NCI-H1417 (cell line): ENCODE measurements around the gene PPP1R12C.
A peak's percentile ranks its signal among the peaks of the same experiment; 100 is the strongest.

Experiments used
- DNase-seq, 3 experiments: peaks; one replicate each; lab custom pipeline; 2025; lab: John Stamatoyannopoulos, UW

PPP1R12C gene

DNA sequence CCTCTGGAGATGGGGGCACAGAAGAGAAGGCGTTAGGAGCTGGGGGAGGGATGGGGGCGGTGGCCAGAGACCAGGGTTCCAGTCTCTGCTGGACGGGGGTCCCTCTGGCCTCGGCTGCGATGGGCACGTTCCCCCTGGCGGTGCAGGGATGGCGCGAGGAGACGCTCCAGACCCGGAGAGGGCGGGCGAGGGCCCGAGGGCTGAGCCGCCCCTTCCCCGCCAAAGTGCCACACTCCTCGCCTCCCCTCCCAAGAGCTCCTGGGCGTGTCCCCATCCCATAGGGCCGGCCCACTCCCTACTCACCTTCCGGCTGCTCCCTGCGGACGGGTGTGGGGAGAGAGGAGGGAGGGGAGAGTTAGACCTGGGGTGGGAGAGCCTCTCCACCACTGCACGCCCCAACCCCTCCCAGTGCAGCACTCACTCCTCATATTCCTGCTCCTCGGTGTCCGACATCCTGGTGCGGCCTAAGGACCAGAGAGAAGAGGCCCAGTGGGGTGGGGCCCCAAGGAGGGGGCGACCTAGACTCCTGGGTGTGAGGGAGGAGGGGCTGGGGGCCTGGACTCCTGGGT, 29.4 kb upstream of the PPP1R12C start:
- DNase-seq, result peak; percentile 25 to 84 (median 77)

GRCh38 chr19:55146078-55146704, 28.8 kb upstream of the PPP1R12C start:
- peak; percentile 16 to 75 (median 70) for DNase-seq

GRCh38 chr19:55145232-55145631, 27.8 kb upstream of the PPP1R12C start:
- DNase-seq, result peak in 1 of 3 experiments; percentile 3

- DNase-seq, result peak in 1 of 3 experiments; percentile 28
Measured at GRCh38 chr19:55141696-55142095, 24.3 kb upstream of the PPP1R12C start.

- no peak for DNase-seq
Measured at GRCh38 chr19:55137915-55138314, 20.5 kb upstream of the PPP1R12C start.

DNA sequence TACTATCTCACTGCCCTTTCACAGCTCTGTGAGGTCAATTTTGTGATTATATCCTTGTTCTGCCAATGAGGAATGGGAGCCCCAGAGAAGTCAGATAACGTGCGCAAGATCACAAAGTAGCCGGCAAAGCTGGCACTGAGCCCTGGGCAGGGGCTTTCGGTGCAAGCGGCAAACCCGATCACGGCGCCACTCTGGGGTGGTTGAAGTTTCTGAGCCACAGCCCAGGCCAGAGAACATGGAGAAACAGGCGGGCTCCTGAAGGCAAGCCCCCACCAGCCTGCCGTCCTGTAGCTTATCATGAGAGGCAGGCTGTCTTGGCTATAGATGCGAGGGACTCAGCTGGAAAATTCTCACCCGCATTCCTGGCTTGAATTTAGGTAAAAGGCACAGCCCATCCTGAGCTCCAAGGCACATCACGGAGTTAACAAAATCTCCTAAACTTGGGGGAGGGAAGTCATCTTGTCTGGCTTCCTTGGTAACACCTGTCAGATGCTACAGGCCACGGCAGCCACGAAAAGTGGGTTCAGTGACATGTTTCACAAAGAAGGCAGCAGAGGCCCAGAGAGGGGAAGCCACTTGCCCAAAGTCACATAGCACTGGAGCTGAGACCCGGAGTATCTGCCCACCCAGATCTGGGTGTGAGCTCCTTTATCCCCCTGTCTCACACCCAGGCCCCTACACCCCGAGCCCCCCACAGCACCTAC, 19.1 kb upstream of the PPP1R12C start:
- no peak for DNase-seq

GRCh38 chr19:55134736-55135135, 17.3 kb upstream of the PPP1R12C start:
- no peak for DNase-seq

GRCh38 chr19:55133639-55134444, 16.4 kb upstream of the PPP1R12C start:
- DNase-seq, result no peak

DNA sequence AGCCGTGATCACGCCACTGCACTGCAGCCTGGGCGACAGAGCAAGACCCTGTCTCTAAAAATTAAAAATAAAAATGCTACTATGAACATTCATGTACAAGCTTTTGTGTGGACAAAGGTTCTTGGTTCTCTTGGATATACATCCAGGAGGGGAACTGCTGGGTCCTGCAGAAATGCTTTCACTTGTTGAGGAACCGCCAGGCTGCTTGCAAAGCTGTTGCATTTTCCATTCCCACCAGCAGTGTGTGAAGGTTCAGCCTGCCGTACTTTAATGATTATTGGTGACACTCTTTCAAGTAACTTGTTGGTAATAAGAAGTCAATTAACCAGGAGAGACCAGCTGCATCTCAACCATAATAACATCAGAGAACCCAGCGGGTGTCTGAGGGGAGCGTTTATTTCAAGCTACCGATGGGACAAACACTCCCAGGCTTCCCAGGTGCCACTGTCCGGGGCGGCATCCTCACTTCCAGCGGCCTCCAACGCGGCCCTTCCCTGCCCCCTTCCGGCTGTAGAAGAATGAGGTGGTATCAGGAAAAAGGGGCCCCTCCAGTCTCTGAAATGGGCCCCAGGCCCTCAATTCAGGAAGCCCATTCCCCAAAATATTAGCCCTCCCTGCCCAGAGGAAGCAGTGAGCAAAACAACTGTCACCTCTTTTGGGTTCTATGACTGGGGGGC, 15.2 kb upstream of the PPP1R12C start:
- DNase-seq, result no peak

GRCh38 chr19:55131421-55131820, 14.0 kb upstream of the PPP1R12C start:
- no peak for DNase-seq

DNA sequence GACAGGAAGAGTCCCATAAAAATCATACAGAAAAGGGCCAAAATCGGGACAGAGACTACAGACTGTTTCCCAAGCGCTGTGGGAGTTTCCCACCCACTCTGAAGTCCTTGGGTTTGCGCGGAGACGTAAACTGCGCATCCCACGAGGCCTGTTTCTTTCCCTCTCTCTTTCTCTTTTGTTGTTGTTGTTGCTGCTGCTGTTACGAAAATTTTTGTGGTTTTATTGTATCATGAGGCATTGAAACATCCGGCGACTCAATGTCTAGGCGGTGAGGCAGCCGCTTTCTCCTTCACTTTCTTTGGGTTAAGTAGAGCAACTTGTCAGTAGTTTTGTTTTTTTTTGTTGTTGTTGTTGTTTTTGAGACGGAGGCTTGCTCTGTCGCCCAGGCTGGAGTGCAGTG, 1.6 kb upstream of the PPP1R12C start:
- no peak for DNase-seq

GRCh38 chr19:55118401-55118991, 1.1 kb upstream of the PPP1R12C start:
- peak in 1 of 3 experiments; percentile 43 for DNase-seq

GRCh38 chr19:55117663-55118391, 390 bp upstream of the PPP1R12C start:
- peak; percentile 96 to 99 (median 98) for DNase-seq

DNA sequence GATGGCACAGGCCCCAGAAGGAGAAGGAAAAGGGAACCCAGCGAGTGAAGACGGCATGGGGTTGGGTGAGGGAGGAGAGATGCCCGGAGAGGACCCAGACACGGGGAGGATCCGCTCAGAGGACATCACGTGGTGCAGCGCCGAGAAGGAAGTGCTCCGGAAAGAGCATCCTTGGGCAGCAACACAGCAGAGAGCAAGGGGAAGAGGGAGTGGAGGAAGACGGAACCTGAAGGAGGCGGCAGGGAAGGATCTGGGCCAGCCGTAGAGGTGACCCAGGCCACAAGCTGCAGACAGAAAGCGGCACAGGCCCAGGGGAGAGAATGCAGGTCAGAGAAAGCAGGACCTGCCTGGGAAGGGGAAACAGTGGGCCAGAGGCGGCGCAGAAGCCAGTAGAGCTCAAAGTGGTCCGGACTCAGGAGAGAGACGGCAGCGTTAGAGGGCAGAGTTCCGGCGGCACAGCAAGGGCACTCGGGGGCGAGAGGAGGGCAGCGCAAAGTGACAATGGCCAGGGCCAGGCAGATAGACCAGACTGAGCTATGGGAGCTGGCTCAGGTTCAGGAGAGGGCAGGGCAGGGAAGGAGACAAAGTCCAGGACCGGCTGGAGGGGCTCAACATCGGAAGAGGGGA, 1.1 kb downstream of the PPP1R12C start:
- DNase-seq, result peak; percentile 10 to 37 (median 27)

- DNase-seq, result no peak
Measured at GRCh38 chr19:55115446-55116065, 1.9 kb downstream of the PPP1R12C start.

DNA sequence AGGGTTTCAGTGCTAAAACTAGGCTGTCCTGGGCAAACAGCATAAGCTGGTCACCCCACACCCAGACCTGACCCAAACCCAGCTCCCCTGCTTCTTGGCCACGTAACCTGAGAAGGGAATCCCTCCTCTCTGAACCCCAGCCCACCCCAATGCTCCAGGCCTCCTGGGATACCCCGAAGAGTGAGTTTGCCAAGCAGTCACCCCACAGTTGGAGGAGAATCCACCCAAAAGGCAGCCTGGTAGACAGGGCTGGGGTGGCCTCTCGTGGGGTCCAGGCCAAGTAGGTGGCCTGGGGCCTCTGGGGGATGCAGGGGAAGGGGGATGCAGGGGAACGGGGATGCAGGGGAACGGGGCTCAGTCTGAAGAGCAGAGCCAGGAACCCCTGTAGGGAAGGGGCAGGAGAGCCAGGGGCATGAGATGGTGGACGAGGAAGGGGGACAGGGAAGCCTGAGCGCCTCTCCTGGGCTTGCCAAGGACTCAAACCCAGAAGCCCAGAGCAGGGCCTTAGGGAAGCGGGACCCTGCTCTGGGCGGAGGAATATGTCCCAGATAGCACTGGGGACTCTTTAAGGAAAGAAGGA, 2.8 kb downstream of the PPP1R12C start:
- DNase-seq, result no peak

DNA sequence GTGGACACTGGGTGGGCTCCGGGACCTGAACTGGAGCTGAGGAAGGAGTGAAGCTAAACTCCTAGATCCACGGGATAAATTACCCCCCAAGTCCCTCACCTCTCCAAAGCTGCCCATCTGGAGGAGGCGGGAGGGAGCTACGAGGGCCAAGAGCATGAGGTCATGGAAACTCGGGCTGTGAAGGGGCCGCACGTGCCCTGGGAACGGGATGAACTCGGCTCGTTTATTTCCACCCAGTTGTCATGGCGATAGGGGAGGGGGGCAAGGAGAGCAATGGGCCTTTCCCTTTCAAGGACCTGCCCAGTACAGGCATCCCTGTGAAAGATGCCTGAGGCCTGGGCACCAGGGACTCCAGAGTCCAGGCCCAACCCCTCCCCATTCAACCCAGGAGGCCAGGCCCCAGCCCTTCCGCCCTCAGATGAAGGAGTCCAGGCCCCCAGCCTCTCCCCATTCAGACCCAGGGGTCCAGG, 3.8 kb downstream of the PPP1R12C start:
- peak in 2 of 3 experiments; percentile 10 to 44 for DNase-seq

- no peak for DNase-seq
Measured at GRCh38 chr19:55112777-55113569, 4.5 kb downstream of the PPP1R12C start.
